ENCODE results near the gene IGF2R.
A peak's percentile ranks its signal among the peaks of the same experiment; 100 is the strongest.

Gene IGF2R

DNA sequence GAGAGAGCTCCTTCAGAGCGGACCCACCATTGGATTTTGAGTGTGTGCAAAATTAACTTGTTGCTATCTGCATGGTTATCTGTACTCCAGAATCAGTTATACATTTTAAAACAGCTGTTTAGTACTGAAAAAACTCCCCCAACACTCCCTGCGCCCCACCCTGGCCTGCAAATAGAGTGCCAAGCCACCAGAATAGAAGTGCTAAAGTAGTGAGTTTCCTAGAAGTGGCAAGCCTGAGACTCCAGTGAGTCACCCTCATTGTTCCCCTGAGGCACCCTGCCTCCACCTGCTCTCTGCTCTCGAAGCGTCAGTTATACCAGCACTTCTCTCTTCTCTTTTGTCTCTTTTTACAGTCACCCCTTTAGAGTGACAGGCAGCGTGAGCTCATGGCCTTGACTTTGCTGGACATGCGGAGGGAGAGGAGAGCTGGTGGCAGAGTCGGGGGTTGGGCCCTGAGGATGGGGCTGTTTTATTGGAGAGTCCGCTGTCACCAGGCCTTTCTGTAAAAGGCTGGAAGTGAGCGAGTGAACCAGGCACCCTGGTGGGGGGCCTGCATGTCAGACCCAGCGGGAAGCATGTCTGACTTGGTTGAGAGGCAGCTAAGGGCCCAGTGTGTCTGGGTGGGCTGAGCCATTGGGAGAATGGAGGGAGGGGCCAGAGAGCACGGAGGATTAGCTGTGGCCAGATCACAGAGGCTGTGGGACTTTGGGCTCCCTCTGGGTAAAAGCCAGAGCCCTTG lies 10.4 kb downstream of the IGF2R start:
- peaks cover 59% of the 10 kb centered on the region for H3F3A ChIP-seq (ENCODE audit: insufficient read depth, low read length)
- H2AFZ ChIP-seq (ENCODE audit: low read length) = no peak overlapping the region
- H3K36me3 ChIP-seq (replicated peaks; ENCODE audit: insufficient read depth, low read length) = no peaks in the 10 kb centered on the region
- no peaks in the 10 kb centered on the region for H4K20me1 ChIP-seq (ENCODE audit: insufficient read depth, low read length)
- peak overlapping the region; percentile 100 for H3K27ac ChIP-seq (ENCODE audit: low read length)
- H3K4me2 ChIP-seq (ENCODE audit: low read depth, low read length) = peak overlapping the region; percentile 96
- H3K9ac ChIP-seq (ENCODE audit: low read length) = peak overlapping the region; percentile 92
- TF ChIP-seq, protein P1, sequence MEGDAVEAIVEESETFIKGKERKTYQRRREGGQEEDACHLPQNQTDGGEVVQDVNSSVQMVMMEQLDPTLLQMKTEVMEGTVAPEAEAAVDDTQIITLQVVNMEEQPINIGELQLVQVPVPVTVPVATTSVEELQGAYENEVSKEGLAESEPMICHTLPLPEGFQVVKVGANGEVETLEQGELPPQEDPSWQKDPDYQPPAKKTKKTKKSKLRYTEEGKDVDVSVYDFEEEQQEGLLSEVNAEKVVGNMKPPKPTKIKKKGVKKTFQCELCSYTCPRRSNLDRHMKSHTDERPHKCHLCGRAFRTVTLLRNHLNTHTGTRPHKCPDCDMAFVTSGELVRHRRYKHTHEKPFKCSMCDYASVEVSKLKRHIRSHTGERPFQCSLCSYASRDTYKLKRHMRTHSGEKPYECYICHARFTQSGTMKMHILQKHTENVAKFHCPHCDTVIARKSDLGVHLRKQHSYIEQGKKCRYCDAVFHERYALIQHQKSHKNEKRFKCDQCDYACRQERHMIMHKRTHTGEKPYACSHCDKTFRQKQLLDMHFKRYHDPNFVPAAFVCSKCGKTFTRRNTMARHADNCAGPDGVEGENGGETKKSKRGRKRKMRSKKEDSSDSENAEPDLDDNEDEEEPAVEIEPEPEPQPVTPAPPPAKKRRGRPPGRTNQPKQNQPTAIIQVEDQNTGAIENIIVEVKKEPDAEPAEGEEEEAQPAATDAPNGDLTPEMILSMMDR (IDR thresholded peaks at IDR 0.05; ENCODE audit: low read length) = no peak
- no peak for TF ChIP-seq EZH2phosphoT487 (IDR thresholded peaks at IDR 0.05; ENCODE audit: low read length)
- TF ChIP-seq EZH2 (optimal IDR thresholded peaks at IDR 0.05; ENCODE audit: low read depth, low read length) = no peak
- no peaks in the 10 kb centered on the region for H3K27me3 ChIP-seq (replicated peaks; ENCODE audit: insufficient read depth, low read length)
- DNase-seq = peak; percentile 58
- H3K4me3 ChIP-seq (ENCODE audit: low read length) = peak overlapping the region; percentile 55
- H3K4me1 ChIP-seq (ENCODE audit: low read length) = peaks cover 66% of the 10 kb centered on the region
- H3K79me2 ChIP-seq (ENCODE audit: low read length) = peaks cover 95% of the 10 kb centered on the region
- H3K9me3 ChIP-seq (replicated peaks; ENCODE audit: insufficient read depth, low read length) = no peaks in the 10 kb centered on the region
- H3K9me2 ChIP-seq (replicated peaks; ENCODE audit: insufficient read depth, low read length) = no peaks in the 10 kb centered on the region

DNA sequence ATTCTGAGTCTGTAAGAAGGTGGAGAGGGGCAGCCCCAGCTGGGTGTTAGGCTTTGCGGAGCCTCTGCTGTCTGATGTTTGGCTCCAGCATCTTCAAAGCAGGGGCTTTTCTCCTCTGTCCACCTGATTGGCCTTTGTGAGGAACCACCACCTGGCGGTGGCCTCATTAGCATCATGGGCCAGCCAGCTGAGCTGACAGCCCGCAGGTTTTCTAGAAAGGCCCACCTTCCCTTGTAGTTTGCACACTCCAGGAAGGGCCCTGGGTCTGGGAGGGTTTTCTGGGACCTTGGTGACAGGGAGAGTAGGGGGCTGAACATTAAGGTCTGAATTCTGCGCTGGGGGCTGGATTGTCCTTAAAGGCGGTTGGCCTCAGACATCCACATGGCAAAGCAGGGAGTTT lies 11.6 kb downstream of the IGF2R start:
- peak overlapping the region; percentile 94; the same call in 1 of the 2 replicates for H3K9ac ChIP-seq (ENCODE audit: low read length)
- H3K79me2 ChIP-seq (ENCODE audit: low read length) = peaks cover 95% of the 10 kb centered on the region
- H3K9me3 ChIP-seq (replicated peaks; ENCODE audit: insufficient read depth, low read length) = no peaks in the 10 kb centered on the region
- no peak for DNase-seq
- H3K4me1 ChIP-seq (ENCODE audit: low read length) = peaks cover 62% of the 10 kb centered on the region
- peaks cover 57% of the 10 kb centered on the region for H3F3A ChIP-seq (ENCODE audit: insufficient read depth, low read length)
- H3K27me3 ChIP-seq (replicated peaks; ENCODE audit: insufficient read depth, low read length) = no peaks in the 10 kb centered on the region
- no peaks in the 10 kb centered on the region for H4K20me1 ChIP-seq (ENCODE audit: insufficient read depth, low read length)
- peak overlapping the region; percentile 100 for H3K27ac ChIP-seq (ENCODE audit: low read length)
- peak overlapping the region; percentile 91 for H3K4me2 ChIP-seq (ENCODE audit: low read depth, low read length)
- no peaks in the 10 kb centered on the region for H3K9me2 ChIP-seq (replicated peaks; ENCODE audit: insufficient read depth, low read length)
- H3K4me3 ChIP-seq (ENCODE audit: low read length) = peak overlapping the region; percentile 57
- H2AFZ ChIP-seq (ENCODE audit: low read length) = no peak overlapping the region
- H3K36me3 ChIP-seq (replicated peaks; ENCODE audit: insufficient read depth, low read length) = no peaks in the 10 kb centered on the region
- TF ChIP-seq, protein P1 (IDR thresholded peaks at IDR 0.05; ENCODE audit: low read length) = no peak
- TF ChIP-seq EZH2phosphoT487 (IDR thresholded peaks at IDR 0.05; ENCODE audit: low read length) (no peak), EZH2 (optimal IDR thresholded peaks at IDR 0.05; ENCODE audit: low read depth, low read length) (no peak)

DNA sequence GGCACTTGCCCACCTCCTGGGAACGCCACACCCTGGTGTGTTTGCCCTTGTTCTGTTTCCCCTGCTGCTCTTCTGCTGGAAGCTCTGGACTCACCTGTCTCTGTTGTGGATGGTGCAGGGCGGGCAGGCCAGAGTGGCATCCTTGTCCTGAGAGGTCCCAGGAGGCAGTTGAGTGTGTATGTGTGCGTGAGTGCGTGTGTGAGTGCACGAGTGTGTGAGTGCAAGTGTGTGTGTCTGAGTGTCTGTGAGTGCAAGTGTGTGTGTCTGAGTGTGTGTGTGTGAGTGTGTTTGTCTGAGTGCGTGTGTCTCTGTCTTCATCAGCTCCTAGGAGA lies 12.2 kb downstream of the IGF2R start:
- peak overlapping the region; percentile 94 for H3K9ac ChIP-seq (ENCODE audit: low read length)
- peaks cover 57% of the 10 kb centered on the region for H3F3A ChIP-seq (ENCODE audit: insufficient read depth, low read length)
- peaks cover 62% of the 10 kb centered on the region for H3K4me1 ChIP-seq (ENCODE audit: low read length)
- DNase-seq = no peak
- H3K79me2 ChIP-seq (ENCODE audit: low read length) = peaks cover 96% of the 10 kb centered on the region
- no peaks in the 10 kb centered on the region for H3K9me2 ChIP-seq (replicated peaks; ENCODE audit: insufficient read depth, low read length)
- peak overlapping the region; percentile 57 for H3K4me3 ChIP-seq (ENCODE audit: low read length)
- peak overlapping the region; percentile 100 for H3K27ac ChIP-seq (ENCODE audit: low read length)
- no peaks in the 10 kb centered on the region for H3K9me3 ChIP-seq (replicated peaks; ENCODE audit: insufficient read depth, low read length)
- no peaks in the 10 kb centered on the region for H3K27me3 ChIP-seq (replicated peaks; ENCODE audit: insufficient read depth, low read length)
- H2AFZ ChIP-seq (ENCODE audit: low read length) = no peak overlapping the region
- H3K36me3 ChIP-seq (replicated peaks; ENCODE audit: insufficient read depth, low read length) = no peaks in the 10 kb centered on the region
- H4K20me1 ChIP-seq (ENCODE audit: insufficient read depth, low read length) = no peaks in the 10 kb centered on the region
- TF ChIP-seq, protein P1 (IDR thresholded peaks at IDR 0.05; ENCODE audit: low read length) = no peak
- TF ChIP-seq EZH2phosphoT487 (IDR thresholded peaks at IDR 0.05; ENCODE audit: low read length) (no peak), EZH2 (optimal IDR thresholded peaks at IDR 0.05; ENCODE audit: low read depth, low read length) (no peak)
- peak overlapping the region; percentile 91 for H3K4me2 ChIP-seq (ENCODE audit: low read depth, low read length)

All from MM.1S (cell line).